Neural cell (in vitro differentiated cells): Measurements from ENCODE around the gene ALDH4A1.

Source experiments
- CTCF ChIP-seq: fragments of 450-650 bp; IDR thresholded peaks from 2 replicates; pipeline ENCODE4 v1.5.1; 2014; ENCODE audit warnings: antibody characterized with exemption, mild to moderate bottlenecking, moderate library complexity; ENCODE audit not compliant: poor library complexity, severe bottlenecking
- EP300 ChIP-seq: fragments of 450-650 bp; conservative IDR thresholded peaks from 2 replicates; pipeline ENCODE4 v1.6.1; 2014; ENCODE audit warnings: antibody characterized with exemption, mild to moderate bottlenecking, moderate library complexity; ENCODE audit not compliant: poor library complexity, severe bottlenecking
- EZH2 ChIP-seq: fragments of 200-600, 300-800 bp; shearing (Covaris generic), sonication (generic); IDR thresholded peaks from 2 replicates; pipeline ENCODE4 v1.6.1; 2014; ENCODE audit warnings: antibody characterized with exemption, low read length, borderline replicate concordance, mild to moderate bottlenecking; ENCODE audit not compliant: insufficient read depth, poor library complexity, severe bottlenecking
- POLR2AphosphoS5 ChIP-seq: IDR thresholded peaks from 2 replicates; pipeline ENCODE4 v1.6.1; 2012
- RAD21 ChIP-seq: fragments of 450-650 bp; conservative IDR thresholded peaks from 2 replicates; pipeline ENCODE4 v1.6.1; 2014; ENCODE audit warnings: antibody characterized with exemption, mild to moderate bottlenecking, moderate library complexity
- SMC3 ChIP-seq: fragments of 450-650 bp; conservative IDR thresholded peaks from 2 replicates; pipeline ENCODE4 v1.6.1; 2014; ENCODE audit warnings: antibody characterized with exemption, mild to moderate bottlenecking, moderate library complexity; ENCODE audit not compliant: poor library complexity
- TF ChIP-seq, protein P1 (sequence below): IDR thresholded peaks from 2 replicates; pipeline ENCODE4 v1.6.1; 2012; ENCODE audit warnings: borderline replicate concordance

- no peak for TF ChIP-seq CTCF
- TF ChIP-seq EZH2 = no peak
- TF ChIP-seq RAD21 = no peak
- no peak for TF ChIP-seq EP300
- no peak for TF ChIP-seq POLR2AphosphoS5
- TF ChIP-seq SMC3 = no peak
- TF ChIP-seq, protein P1, sequence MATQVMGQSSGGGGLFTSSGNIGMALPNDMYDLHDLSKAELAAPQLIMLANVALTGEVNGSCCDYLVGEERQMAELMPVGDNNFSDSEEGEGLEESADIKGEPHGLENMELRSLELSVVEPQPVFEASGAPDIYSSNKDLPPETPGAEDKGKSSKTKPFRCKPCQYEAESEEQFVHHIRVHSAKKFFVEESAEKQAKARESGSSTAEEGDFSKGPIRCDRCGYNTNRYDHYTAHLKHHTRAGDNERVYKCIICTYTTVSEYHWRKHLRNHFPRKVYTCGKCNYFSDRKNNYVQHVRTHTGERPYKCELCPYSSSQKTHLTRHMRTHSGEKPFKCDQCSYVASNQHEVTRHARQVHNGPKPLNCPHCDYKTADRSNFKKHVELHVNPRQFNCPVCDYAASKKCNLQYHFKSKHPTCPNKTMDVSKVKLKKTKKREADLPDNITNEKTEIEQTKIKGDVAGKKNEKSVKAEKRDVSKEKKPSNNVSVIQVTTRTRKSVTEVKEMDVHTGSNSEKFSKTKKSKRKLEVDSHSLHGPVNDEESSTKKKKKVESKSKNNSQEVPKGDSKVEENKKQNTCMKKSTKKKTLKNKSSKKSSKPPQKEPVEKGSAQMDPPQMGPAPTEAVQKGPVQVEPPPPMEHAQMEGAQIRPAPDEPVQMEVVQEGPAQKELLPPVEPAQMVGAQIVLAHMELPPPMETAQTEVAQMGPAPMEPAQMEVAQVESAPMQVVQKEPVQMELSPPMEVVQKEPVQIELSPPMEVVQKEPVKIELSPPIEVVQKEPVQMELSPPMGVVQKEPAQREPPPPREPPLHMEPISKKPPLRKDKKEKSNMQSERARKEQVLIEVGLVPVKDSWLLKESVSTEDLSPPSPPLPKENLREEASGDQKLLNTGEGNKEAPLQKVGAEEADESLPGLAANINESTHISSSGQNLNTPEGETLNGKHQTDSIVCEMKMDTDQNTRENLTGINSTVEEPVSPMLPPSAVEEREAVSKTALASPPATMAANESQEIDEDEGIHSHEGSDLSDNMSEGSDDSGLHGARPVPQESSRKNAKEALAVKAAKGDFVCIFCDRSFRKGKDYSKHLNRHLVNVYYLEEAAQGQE = no peak
Observed at GRCh38 chr1:18937539-18937938, 35.2 kb upstream of the ALDH4A1 start.
